Trophoblast cell (in vitro differentiated cells and primary cell): ENCODE data around the gene MYT1.

Experiments
- DNase-seq, 2 donors: peaks; one replicate each; pipeline ENCODE4 v3.0.0-alpha.2; 2016
- H2AFZ ChIP-seq: 2 replicates; pipeline ENCODE4 v1.6.1; 2013; ENCODE audit warnings: low read length, moderate library complexity, mild to moderate bottlenecking; ENCODE audit not compliant: insufficient read depth, poor library complexity
- H2AK5ac ChIP-seq: 2 replicates; pipeline ENCODE4 v1.6.1; 2013; ENCODE audit warnings: mild to moderate bottlenecking, low read length
- H2BK120ac ChIP-seq: 2 replicates; pipeline ENCODE4 v1.6.1; 2013; ENCODE audit warnings: low read length, mild to moderate bottlenecking, moderate library complexity; ENCODE audit not compliant: insufficient read depth, poor library complexity
- H2BK12ac ChIP-seq: 2 replicates; pipeline ENCODE4 v1.6.1; 2013; ENCODE audit warnings: mild to moderate bottlenecking, low read length, moderate library complexity
- H2BK5ac ChIP-seq: 2 replicates; pipeline ENCODE4 v1.6.1; 2013; ENCODE audit warnings: low read length, low read depth, moderate library complexity, mild to moderate bottlenecking; ENCODE audit not compliant: poor library complexity
- H3K14ac ChIP-seq: 2 replicates; pipeline ENCODE4 v1.6.1; 2013; ENCODE audit warnings: mild to moderate bottlenecking, low read length
- H3K18ac ChIP-seq: 2 replicates; pipeline ENCODE4 v1.6.1; 2013; ENCODE audit warnings: mild to moderate bottlenecking, low read length
- H3K23ac ChIP-seq: 2 replicates; pipeline ENCODE4 v1.6.1; 2013; ENCODE audit warnings: low read length
- H3K27ac ChIP-seq: 2 replicates; pipeline ENCODE4 v1.5.1; 2013; ENCODE audit warnings: low read depth, mild to moderate bottlenecking, inconsistent platforms, low read length, moderate library complexity
- H3K27me3 ChIP-seq: 2 replicates; pipeline ENCODE4 v1.6.1; 2013; ENCODE audit warnings: inconsistent platforms, mild to moderate bottlenecking, low read length, moderate library complexity; ENCODE audit not compliant: insufficient read depth
- H3K36me3 ChIP-seq, 2 experiments: 1 replicate in 1 of 2; 2 replicates in 1 of 2; pipeline ENCODE4 v1.6.1; 2013; ENCODE audit warnings: low read length in 2 of 2, mild to moderate bottlenecking in 2 of 2, moderate library complexity in 1 of 2; ENCODE audit not compliant: insufficient read depth in 2 of 2, control insufficient read depth in 1 of 2
- H3K4ac ChIP-seq: 2 replicates; pipeline ENCODE4 v1.6.1; 2013; ENCODE audit warnings: low read depth, mild to moderate bottlenecking, low read length, moderate library complexity
- H3K4me1 ChIP-seq, 2 experiments: 1 replicate in 1 of 2; 2 replicates in 1 of 2; pipeline ENCODE4 v1.6.1; 2013; ENCODE audit warnings: low read length in 2 of 2, mild to moderate bottlenecking in 2 of 2, moderate library complexity in 1 of 2; ENCODE audit not compliant: insufficient read depth in 2 of 2, control insufficient read depth in 1 of 2
- H3K4me2 ChIP-seq: 2 replicates; pipeline ENCODE4 v1.6.1; 2013; ENCODE audit warnings: inconsistent platforms, mild to moderate bottlenecking, low read length, moderate library complexity
- H3K4me3 ChIP-seq: 2 replicates; pipeline ENCODE4 v1.5.1; 2013; ENCODE audit warnings: mild to moderate bottlenecking, low read depth, low read length, inconsistent platforms
- H3K79me1 ChIP-seq: one replicate; pipeline ENCODE4 v1.6.1; 2013; ENCODE audit warnings: low read length
- H3K79me2 ChIP-seq: 2 replicates; pipeline ENCODE4 v1.6.1; 2013; ENCODE audit warnings: low read length, mild to moderate bottlenecking; ENCODE audit not compliant: control insufficient read depth, insufficient read depth, poor library complexity
- H3K9ac ChIP-seq: 2 replicates; pipeline ENCODE4 v1.6.1; 2013; ENCODE audit warnings: mild to moderate bottlenecking, low read length
- H3K9me3 ChIP-seq: 2 replicates; pipeline ENCODE4 v1.6.1; 2013; ENCODE audit warnings: low read depth, mild to moderate bottlenecking, control low read depth, inconsistent platforms, low read length; ENCODE audit not compliant: insufficient read depth
- H4K12ac ChIP-seq: 2 replicates; pipeline ENCODE4 v1.6.1; 2013; ENCODE audit warnings: low read depth, mild to moderate bottlenecking, low read length, moderate library complexity
- H4K8ac ChIP-seq: 2 replicates; pipeline ENCODE4 v1.6.1; 2013; ENCODE audit warnings: low read depth, mild to moderate bottlenecking, low read length, moderate library complexity
- H4K91ac ChIP-seq: one replicate; pipeline ENCODE4 v1.6.1; 2013; ENCODE audit warnings: low read depth, mild to moderate bottlenecking, low read length, moderate library complexity
- WGBS: extraction: QIAGEN DNeasy Blood & Tissue Kit; methylation state at CpG from one replicate; pipeline ENCODE4 v1.1.7; 2013; ENCODE audit warnings: missing lambda C conversion rate; ENCODE audit not compliant: insufficient read length, insufficient coverage; ENCODE audit errors: extremely low coverage; 5-methylcytosine and 5-hydroxymethylcytosine counted together

MYT1 gene

GRCh38 chr20:64277571-64278316, 113.5 kb downstream of the MYT1 start:
- H4K91ac ChIP-seq, result no peak overlapping the region
- H3K4me2 ChIP-seq, result no peak overlapping the region
- no peak overlapping the region for H3K14ac ChIP-seq
- H3K4me1 ChIP-seq, result no peaks in the 10 kb centered on the region
- H2AFZ ChIP-seq, result no peak overlapping the region
- peaks cover 6 to 7% of the 10 kb centered on the region in 2 experiments for H3K36me3 ChIP-seq
- no peaks in the 10 kb centered on the region for H3K79me2 ChIP-seq
- H3K18ac ChIP-seq, result no peak overlapping the region
- no peak overlapping the region for H2BK5ac ChIP-seq
- WGBS, result no CpG with 5 or more reads among the region's 10 CpGs
- no peaks in the 10 kb centered on the region for H3K79me1 ChIP-seq
- peaks cover 12% of the 10 kb centered on the region for H3K9me3 ChIP-seq
- no peak overlapping the region for H3K9ac ChIP-seq
- H2AK5ac ChIP-seq, result no peak overlapping the region
- H3K23ac ChIP-seq, result no peak overlapping the region
- H2BK120ac ChIP-seq, result no peak overlapping the region
- DNase-seq, result no peak
- H4K12ac ChIP-seq, result no peak overlapping the region
- no peaks in the 10 kb centered on the region for H3K27me3 ChIP-seq
- H3K4ac ChIP-seq, result no peak overlapping the region
- no peak overlapping the region for H3K27ac ChIP-seq
- H4K8ac ChIP-seq, result no peak overlapping the region
- H3K4me3 ChIP-seq, result no peak overlapping the region
- H2BK12ac ChIP-seq, result no peak overlapping the region

GRCh38 chr20:64278317-64278681, 114.0 kb downstream of the MYT1 start:
- Histone ChIP-seq H3K36me3 (peaks cover 3% of the 10 kb centered on the region in 2 experiments), H3K4me3 (no peak overlapping the region), H3K79me2 (no peaks in the 10 kb centered on the region), H3K27me3 (no peaks in the 10 kb centered on the region), H2BK5ac (no peak overlapping the region), H3K4me2 (no peak overlapping the region), H2BK120ac (no peak overlapping the region), H4K91ac (no peak overlapping the region), H3K27ac (no peak overlapping the region), H4K8ac (no peak overlapping the region), H3K4ac (no peak overlapping the region), H3K79me1 (no peaks in the 10 kb centered on the region), H3K14ac (no peak overlapping the region), H3K18ac (no peak overlapping the region), H4K12ac (no peak overlapping the region), H2AK5ac (no peak overlapping the region), H3K9ac (no peak overlapping the region), H3K9me3 (peaks cover 12% of the 10 kb centered on the region), H2BK12ac (no peak overlapping the region), H2AFZ (no peak overlapping the region), H3K23ac (no peak overlapping the region), H3K4me1 (no peaks in the 10 kb centered on the region)
- no peak for DNase-seq
- no CpG with 5 or more reads among the region's 4 CpGs for WGBS

GRCh38 chr20:64279826-64280459, 115.7 kb downstream of the MYT1 start:
- DNase-seq, result no peak
- no peak overlapping the region for H3K4me2 ChIP-seq
- no CpG with 5 or more reads among the region's 7 CpGs for WGBS
- no peak overlapping the region for H2BK12ac ChIP-seq
- no peak overlapping the region for H3K27ac ChIP-seq
- no peak overlapping the region for H2BK120ac ChIP-seq
- no peaks in the 10 kb centered on the region for H3K79me2 ChIP-seq
- no peak overlapping the region for H4K91ac ChIP-seq
- no peak overlapping the region for H2AK5ac ChIP-seq
- H3K4me1 ChIP-seq, result no peaks in the 10 kb centered on the region
- H3K27me3 ChIP-seq, result no peaks in the 10 kb centered on the region
- H4K12ac ChIP-seq, result no peak overlapping the region
- H3K9me3 ChIP-seq, result peaks cover 13% of the 10 kb centered on the region
- no peak overlapping the region for H3K23ac ChIP-seq
- no peak overlapping the region for H3K18ac ChIP-seq
- H3K4ac ChIP-seq, result no peak overlapping the region
- no peaks in the 10 kb centered on the region for H3K79me1 ChIP-seq
- no peak overlapping the region for H3K4me3 ChIP-seq
- H2BK5ac ChIP-seq, result no peak overlapping the region
- H4K8ac ChIP-seq, result no peak overlapping the region
- H3K14ac ChIP-seq, result no peak overlapping the region
- no peaks in the 10 kb centered on the region for H3K36me3 ChIP-seq
- no peak overlapping the region for H3K9ac ChIP-seq
- no peak overlapping the region for H2AFZ ChIP-seq

- no CpG with 5 or more reads among the region's 3 CpGs for WGBS
- H3K4me1 ChIP-seq, result no peaks in the 10 kb centered on the region
- H4K91ac ChIP-seq, result no peak overlapping the region
- H3K79me2 ChIP-seq, result no peaks in the 10 kb centered on the region
- no peak overlapping the region for H4K8ac ChIP-seq
- H2AK5ac ChIP-seq, result no peak overlapping the region
- H2AFZ ChIP-seq, result no peak overlapping the region
- H3K4me2 ChIP-seq, result no peak overlapping the region
- H2BK5ac ChIP-seq, result no peak overlapping the region
- H2BK120ac ChIP-seq, result no peak overlapping the region
- H3K4me3 ChIP-seq, result no peak overlapping the region
- no peaks in the 10 kb centered on the region for H3K36me3 ChIP-seq
- no peak overlapping the region for H3K23ac ChIP-seq
- no peaks in the 10 kb centered on the region for H3K27me3 ChIP-seq
- DNase-seq, result no peak
- H3K14ac ChIP-seq, result no peak overlapping the region
- H3K9me3 ChIP-seq, result peaks cover 14% of the 10 kb centered on the region
- no peaks in the 10 kb centered on the region for H3K79me1 ChIP-seq
- H2BK12ac ChIP-seq, result no peak overlapping the region
- no peak overlapping the region for H3K9ac ChIP-seq
- no peak overlapping the region for H3K4ac ChIP-seq
- no peak overlapping the region for H3K18ac ChIP-seq
- no peak overlapping the region for H4K12ac ChIP-seq
- H3K27ac ChIP-seq, result no peak overlapping the region
Observed at GRCh38 chr20:64280460-64280843, 116.2 kb downstream of the MYT1 start.
